Kidney (tissue), 14 donors: ENCODE measurements around the gene ARFGEF3. TPM values are rescaled to one million over a fixed set of nuclear protein-coding genes. Genes with fewer than 3 reads are reported as not detected.

Experiments used
- DNase-seq, 5 donors: peaks; one replicate each; pipeline ENCODE4 v3.0.0-alpha.2; 2013 to 2020
- FAIRE-seq: peaks from 2 replicates; lab custom pipeline; 2012; peaks lifted over from hg19 to GRCh38; lab: Jason Lieb, UNC
- H3K27ac ChIP-seq, 2 donors: one replicate each; pipeline ENCODE4 v1.7.0; 2013; ENCODE audit warnings: low read depth in 2 of 2, low read length in 2 of 2, inconsistent platforms in 1 of 2
- H3K27me3 ChIP-seq: one replicate; pipeline ENCODE4 v1.7.1; 2013; ENCODE audit warnings: low read length, inconsistent platforms; ENCODE audit not compliant: control insufficient read depth, insufficient read depth
- H3K36me3 ChIP-seq, 3 donors: one replicate each; pipeline versions ENCODE4 v1.7.0 to v1.7.1; 2013; ENCODE audit warnings: low read length in 3 of 3, control low read depth in 1 of 3, inconsistent platforms in 1 of 3; ENCODE audit not compliant: insufficient read depth in 3 of 3, control insufficient read depth in 2 of 3
- H3K4me1 ChIP-seq, 3 donors: one replicate each; pipeline versions ENCODE4 v1.7.0 to v1.7.1; 2013; ENCODE audit warnings: low read length in 3 of 3, inconsistent platforms in 1 of 3, low read depth in 1 of 3; ENCODE audit not compliant: control insufficient read depth in 2 of 3, insufficient read depth in 2 of 3
- H3K4me3 ChIP-seq, 3 donors: one replicate each; pipeline versions ENCODE4 v1.7.0 to v1.8.1; 2013; ENCODE audit warnings: low read length in 3 of 3, control low read depth in 1 of 3, inconsistent platforms in 1 of 3
- H3K9ac ChIP-seq, 3 donors: one replicate each; pipeline versions ENCODE4 v1.7.0 to v1.7.1; 2013; ENCODE audit warnings: low read length in 3 of 3, control low read depth in 1 of 3, inconsistent platforms in 1 of 3
- H3K9me3 ChIP-seq, 3 donors: one replicate each; pipeline versions ENCODE4 v1.7.0 to v1.7.1; 2013; ENCODE audit warnings: low read length in 3 of 3, control low read depth in 1 of 3, inconsistent platforms in 1 of 3; ENCODE audit not compliant: control insufficient read depth in 2 of 3, insufficient read depth in 1 of 3
- intact Hi-C: fragments of 100-400 bp; cut with DNase I; formaldehyde crosslinking; loops from one replicate; pipeline ENCODE4 v1.11.1; 2022
- polyA plus RNA-seq: library from polyadenylated mRNA; stranded (reverse); fragments of 350-450 nt; fragmentation: Illumina TruSeq; extraction: RNeasy Lipid Tissue Mini Kit (QIAGEN cat#74804); gene quantifications from one replicate; pipeline ENCODE4 v1.2.3, GENCODE V29; 2014; ENCODE audit warnings: low read depth, low replicate concordance; ENCODE audit not compliant: insufficient read depth
- total RNA-seq: library from RNA; stranded (reverse); fragmentation: NEBNext Ultra II Directional; extraction: Animal tissue kit (Norgen Biotek cat#: 25700); gene quantifications from one replicate; pipeline ENCODE4 v1.2.1, GENCODE V29; 2021
- TF ChIP-seq, protein P1 (sequence below): IDR thresholded peaks from 3 replicates; pipeline ENCODE4 v1.5.1; 2012; ENCODE audit warnings: mild to moderate bottlenecking, moderate library complexity, borderline replicate concordance; ENCODE audit not compliant: insufficient read depth; ENCODE audit errors: extremely low read depth
- donor health status: control.
- donor health status: control.
- donor health status: control.
- donor health status: control.
- donor health status: control.
- donor health status: DM: yes; HTN: yes; CAD: no.
- donor health status: Normal renal cell carcinoma (clear cell type).

Gene ARFGEF3
- total and polyA plus RNA-seq, 2 donors from 2014 or later = 1.2 to 7.8 TPM

DNA sequence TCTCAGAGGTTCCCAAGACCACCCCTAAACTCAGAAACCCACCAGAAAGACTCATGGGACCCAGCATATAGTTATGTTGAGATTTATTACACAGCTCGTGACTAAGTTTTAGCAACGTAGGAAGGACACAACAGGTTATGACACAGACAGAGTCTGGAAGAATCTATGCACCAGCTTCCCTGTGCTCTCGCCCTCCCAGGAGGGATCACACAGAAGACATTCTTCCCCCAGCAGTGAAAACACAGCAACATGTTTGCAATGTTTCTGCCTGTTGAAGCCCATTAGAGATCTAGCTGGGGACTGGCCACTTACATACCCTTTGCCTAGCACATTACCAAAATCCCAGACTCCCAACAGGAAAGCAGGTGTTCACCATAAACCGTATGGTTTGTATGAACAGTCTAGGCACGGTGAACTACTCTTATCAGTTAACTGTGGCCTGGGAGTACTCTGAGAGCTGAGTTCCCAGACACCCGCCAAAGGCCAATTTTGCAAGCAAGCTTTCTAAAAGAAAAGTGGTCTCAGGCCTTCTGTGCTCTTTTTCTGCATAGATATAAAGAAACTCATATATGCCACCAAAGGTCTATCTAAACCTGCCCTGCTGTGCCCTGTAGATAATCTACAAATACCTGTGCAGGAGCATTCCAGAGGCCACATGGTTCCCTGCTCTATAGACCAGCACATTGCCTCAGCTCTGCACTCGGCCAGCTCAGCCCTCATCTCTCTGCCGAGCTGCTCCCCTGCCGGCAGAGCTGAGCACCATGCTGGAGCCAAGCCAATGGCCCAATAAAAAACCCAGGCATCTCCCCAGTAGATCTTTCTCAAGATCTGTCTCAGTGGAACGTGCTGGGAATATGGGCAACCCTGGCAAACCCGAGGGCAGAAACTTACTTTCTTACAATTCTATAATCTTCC lies 146.3 kb downstream of the ARFGEF3 start:
- TF ChIP-seq, protein P1, sequence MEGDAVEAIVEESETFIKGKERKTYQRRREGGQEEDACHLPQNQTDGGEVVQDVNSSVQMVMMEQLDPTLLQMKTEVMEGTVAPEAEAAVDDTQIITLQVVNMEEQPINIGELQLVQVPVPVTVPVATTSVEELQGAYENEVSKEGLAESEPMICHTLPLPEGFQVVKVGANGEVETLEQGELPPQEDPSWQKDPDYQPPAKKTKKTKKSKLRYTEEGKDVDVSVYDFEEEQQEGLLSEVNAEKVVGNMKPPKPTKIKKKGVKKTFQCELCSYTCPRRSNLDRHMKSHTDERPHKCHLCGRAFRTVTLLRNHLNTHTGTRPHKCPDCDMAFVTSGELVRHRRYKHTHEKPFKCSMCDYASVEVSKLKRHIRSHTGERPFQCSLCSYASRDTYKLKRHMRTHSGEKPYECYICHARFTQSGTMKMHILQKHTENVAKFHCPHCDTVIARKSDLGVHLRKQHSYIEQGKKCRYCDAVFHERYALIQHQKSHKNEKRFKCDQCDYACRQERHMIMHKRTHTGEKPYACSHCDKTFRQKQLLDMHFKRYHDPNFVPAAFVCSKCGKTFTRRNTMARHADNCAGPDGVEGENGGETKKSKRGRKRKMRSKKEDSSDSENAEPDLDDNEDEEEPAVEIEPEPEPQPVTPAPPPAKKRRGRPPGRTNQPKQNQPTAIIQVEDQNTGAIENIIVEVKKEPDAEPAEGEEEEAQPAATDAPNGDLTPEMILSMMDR = no peak
- no peak for FAIRE-seq
- intact Hi-C loops = no loop called here
- Histone ChIP-seq H3K4me3 (no peak overlapping the region), H3K4me1 (no peaks in the 10 kb centered on the region), H3K9ac (no peak overlapping the region), H3K27ac (no peak overlapping the region), H3K27me3 (no peaks in the 10 kb centered on the region), H3K9me3 (no peaks in the 10 kb centered on the region), H3K36me3 (no peaks in the 10 kb centered on the region)
- DNase-seq = peak in 2 of 5 donors; percentile 16 to 44

DNA sequence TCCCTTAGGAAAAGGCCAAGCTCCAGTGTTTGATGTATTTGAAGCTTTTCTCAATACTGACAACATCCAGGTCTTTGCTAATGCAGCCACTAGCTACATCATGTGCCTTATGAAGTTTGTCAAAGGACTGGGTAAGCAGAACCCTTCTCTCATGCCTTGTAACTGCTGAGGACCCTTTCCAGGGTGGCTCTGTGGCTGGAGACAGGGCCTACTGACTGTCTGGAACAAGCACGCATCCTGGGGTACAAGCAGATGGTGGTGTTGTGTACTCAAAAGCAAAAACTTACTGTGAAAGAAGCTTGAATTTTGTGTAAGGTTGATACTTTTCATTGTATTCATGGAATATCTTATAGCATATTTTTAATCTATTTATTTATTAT lies 147.0 kb downstream of the ARFGEF3 start:
- Histone ChIP-seq H3K4me1 (no peaks in the 10 kb centered on the region), H3K27ac (no peak overlapping the region), H3K36me3 (no peaks in the 10 kb centered on the region), H3K27me3 (no peaks in the 10 kb centered on the region), H3K9me3 (no peaks in the 10 kb centered on the region), H3K4me3 (no peak overlapping the region), H3K9ac (no peak overlapping the region)
- FAIRE-seq (no peak), DNase-seq (no peak)
- TF ChIP-seq, protein P1 = no peak
- intact Hi-C loops = no loop called here

DNA sequence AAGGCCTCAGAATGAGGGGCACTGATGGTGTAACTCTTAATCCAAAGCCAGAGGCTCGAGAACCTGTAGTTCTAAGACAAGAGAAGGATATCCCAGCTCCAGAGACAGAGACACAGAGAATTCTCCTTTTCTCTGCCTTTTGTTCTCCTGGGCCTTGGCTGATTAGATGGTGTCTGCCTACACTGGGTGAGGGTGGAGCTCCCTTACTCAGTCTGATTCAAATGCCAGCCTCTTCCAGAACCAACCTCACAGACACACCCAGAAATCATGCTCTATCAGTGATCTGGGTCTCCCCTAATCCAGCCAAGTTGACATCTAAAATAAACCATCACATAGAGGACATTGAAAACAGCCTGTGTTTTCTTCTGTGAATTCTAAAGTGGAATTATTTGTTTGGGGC lies 148.0 kb downstream of the ARFGEF3 start:
- TF ChIP-seq, protein P1 = no peak
- no peak overlapping the region for H3K9ac ChIP-seq

More for the DNA sequence above, 148.0 kb downstream of the ARFGEF3 start:
- H3K4me1 ChIP-seq = no peaks in the 10 kb centered on the region
- H3K9me3 ChIP-seq = no peaks in the 10 kb centered on the region
- H3K36me3 ChIP-seq = no peaks in the 10 kb centered on the region
- H3K27me3 ChIP-seq = no peaks in the 10 kb centered on the region
- no peak overlapping the region for H3K27ac ChIP-seq
- H3K4me3 ChIP-seq = no peak overlapping the region
- FAIRE-seq (no peak), DNase-seq (no peak)
- intact Hi-C loops = no loop called here
